K562 (cell line): ENCODE measurements around the gene IL13RA1. TPM values are rescaled to one million over a fixed set of nuclear protein-coding genes. Genes with fewer than 3 reads are reported as not detected.
A peak's percentile ranks its signal among the peaks of the same experiment; 100 is the strongest.

Source experiments
- RBFOX2 ChIP-seq: fragments of 200-400 bp; formaldehyde crosslinking; IDR thresholded peaks from 2 replicates; pipeline ENCODE4 v1.6.1; 2017; ENCODE audit warnings: low read depth, mild to moderate bottlenecking, low read length, moderate library complexity
- RFX1 ChIP-seq: fragments of 450-650 bp; IDR thresholded peaks from 2 replicates; pipeline ENCODE4 v1.6.1; 2016; ENCODE audit warnings: mild to moderate bottlenecking, moderate library complexity
- TCF7 ChIP-seq: sonication (generic); IDR thresholded peaks from 2 replicates; pipeline ENCODE4 v1.6.1; 2016; ENCODE audit warnings: antibody characterized with exemption, borderline replicate concordance
- ZBTB7A ChIP-seq: IDR thresholded peaks from 2 replicates; pipeline ENCODE4 v1.6.1; 2011; ENCODE audit warnings: low read depth, mild to moderate bottlenecking, low read length, moderate library complexity, borderline replicate concordance; ENCODE audit not compliant: control insufficient read depth
- polyA plus RNA-seq, 8 experiments: library from polyadenylated mRNA; depleted of rRNA in 4 of 8; stranded (reverse) in 5 of 8; unstranded in 3 of 8; fragments of >200 nt; fragmentation: Nextera tagmentation in 2 of 8; fragmentation: Illumina TruSeq in 1 of 8; extraction: Ambion mirVana in 2 of 8; extraction: Trizol in 1 of 8; gene quantifications; 2 replicates each; pipeline versions ENCODE4 v1.2.1 to v1.2.3, GENCODE V29; 2011 to 2014; ENCODE audit warnings: inconsistent platforms in 1 of 8, missing spikeins in 1 of 8
- total RNA-seq, 7 experiments: library from RNA; depleted of rRNA in 6 of 7; stranded (reverse); fragments of >200 nt in 6 of 7; fragmentation: Illumina TruSeq in 2 of 7; extraction: Trizol in 2 of 7; gene quantifications; 2 replicates each; pipeline versions ENCODE4 v1.2.1 to v1.2.3, GENCODE V29; 2011 to 2021; ENCODE audit warnings: low replicate concordance in 1 of 7
- TF ChIP-seq, protein P1 (sequence below): fragments of 450-650 bp; IDR thresholded peaks from 2 replicates; pipeline ENCODE4 v1.6.1; 2016; ENCODE audit warnings: mild to moderate bottlenecking, moderate library complexity
- TF ChIP-seq, protein P2 (sequence below): fragments of 200-800 bp; sonication (Bioruptor generic); IDR thresholded peaks from 2 replicates; pipeline ENCODE4 v1.6.1; 2017; ENCODE audit warnings: missing genetic modification characterization, missing compliant biosample characterization
- TF ChIP-seq, protein P3 (sequence below): sonication (generic); formaldehyde crosslinking; IDR thresholded peaks from 2 replicates; pipeline ENCODE4 v1.8.0; 2022; ENCODE audit warnings: missing genetic modification reagents, mild to moderate bottlenecking, moderate library complexity, borderline replicate concordance
- TF ChIP-seq, protein P4 (sequence below), 2 experiments: IDR thresholded peaks; 2 replicates each; pipeline ENCODE4 v1.6.1; 2012; ENCODE audit warnings: improper control_type of control experiment in 2 of 2, low read depth in 2 of 2, low read length in 2 of 2, borderline replicate concordance in 1 of 2

Gene IL13RA1
- total and polyA plus RNA-seq, 9 of the 15 experiments (the other 6 are each of a cell fraction or from before 2014, with no cell fraction given) = 2.9 to 22.9 (median 12.2) TPM

DNA sequence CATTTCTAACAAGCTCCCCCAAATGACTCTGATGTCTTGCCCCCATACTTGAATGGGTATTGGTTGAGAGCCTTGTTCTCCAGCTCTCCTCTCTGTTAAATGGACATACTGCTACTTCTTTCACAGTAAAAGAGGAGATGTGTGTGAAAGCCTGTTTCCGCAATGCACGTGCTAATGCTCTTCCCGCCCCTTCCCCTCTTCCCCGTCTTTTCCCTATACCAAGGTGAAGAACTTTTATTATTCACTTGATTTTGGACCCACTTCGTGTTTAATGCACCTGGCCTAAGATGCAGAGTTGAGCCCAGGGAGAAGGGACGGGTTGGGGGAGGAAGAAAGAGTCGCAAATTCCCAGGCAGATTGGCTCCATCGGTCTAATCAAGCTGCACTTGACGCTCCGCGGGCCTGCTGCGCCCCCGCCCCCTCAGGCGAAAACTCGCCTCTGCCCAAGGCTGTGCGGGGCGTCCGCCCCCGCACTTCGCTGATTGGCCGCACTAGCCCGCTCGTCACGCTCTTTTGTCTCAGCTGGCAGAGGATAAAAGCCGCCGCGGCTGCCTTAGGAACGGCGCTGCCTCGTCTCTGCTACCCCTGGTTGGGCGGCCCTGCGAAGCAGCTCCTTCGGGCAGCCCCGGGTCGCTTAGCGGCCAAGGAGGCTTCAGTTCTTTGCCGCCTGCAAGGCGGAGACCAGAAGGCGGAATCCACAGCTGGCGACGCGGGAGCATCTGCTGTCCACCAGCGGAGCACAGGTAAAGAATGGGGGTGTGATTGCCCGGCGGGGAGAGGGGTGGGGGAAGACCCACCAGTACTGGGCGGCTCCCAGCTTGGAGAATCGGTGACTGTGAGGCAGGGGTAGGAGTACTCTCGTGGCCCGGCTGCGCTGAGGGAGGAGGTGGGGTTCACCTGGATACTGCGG lies 96.1 kb downstream of the IL13RA1 start, which contains the start of gene ZCCHC12 (continued):
- TF ChIP-seq, protein P1, sequence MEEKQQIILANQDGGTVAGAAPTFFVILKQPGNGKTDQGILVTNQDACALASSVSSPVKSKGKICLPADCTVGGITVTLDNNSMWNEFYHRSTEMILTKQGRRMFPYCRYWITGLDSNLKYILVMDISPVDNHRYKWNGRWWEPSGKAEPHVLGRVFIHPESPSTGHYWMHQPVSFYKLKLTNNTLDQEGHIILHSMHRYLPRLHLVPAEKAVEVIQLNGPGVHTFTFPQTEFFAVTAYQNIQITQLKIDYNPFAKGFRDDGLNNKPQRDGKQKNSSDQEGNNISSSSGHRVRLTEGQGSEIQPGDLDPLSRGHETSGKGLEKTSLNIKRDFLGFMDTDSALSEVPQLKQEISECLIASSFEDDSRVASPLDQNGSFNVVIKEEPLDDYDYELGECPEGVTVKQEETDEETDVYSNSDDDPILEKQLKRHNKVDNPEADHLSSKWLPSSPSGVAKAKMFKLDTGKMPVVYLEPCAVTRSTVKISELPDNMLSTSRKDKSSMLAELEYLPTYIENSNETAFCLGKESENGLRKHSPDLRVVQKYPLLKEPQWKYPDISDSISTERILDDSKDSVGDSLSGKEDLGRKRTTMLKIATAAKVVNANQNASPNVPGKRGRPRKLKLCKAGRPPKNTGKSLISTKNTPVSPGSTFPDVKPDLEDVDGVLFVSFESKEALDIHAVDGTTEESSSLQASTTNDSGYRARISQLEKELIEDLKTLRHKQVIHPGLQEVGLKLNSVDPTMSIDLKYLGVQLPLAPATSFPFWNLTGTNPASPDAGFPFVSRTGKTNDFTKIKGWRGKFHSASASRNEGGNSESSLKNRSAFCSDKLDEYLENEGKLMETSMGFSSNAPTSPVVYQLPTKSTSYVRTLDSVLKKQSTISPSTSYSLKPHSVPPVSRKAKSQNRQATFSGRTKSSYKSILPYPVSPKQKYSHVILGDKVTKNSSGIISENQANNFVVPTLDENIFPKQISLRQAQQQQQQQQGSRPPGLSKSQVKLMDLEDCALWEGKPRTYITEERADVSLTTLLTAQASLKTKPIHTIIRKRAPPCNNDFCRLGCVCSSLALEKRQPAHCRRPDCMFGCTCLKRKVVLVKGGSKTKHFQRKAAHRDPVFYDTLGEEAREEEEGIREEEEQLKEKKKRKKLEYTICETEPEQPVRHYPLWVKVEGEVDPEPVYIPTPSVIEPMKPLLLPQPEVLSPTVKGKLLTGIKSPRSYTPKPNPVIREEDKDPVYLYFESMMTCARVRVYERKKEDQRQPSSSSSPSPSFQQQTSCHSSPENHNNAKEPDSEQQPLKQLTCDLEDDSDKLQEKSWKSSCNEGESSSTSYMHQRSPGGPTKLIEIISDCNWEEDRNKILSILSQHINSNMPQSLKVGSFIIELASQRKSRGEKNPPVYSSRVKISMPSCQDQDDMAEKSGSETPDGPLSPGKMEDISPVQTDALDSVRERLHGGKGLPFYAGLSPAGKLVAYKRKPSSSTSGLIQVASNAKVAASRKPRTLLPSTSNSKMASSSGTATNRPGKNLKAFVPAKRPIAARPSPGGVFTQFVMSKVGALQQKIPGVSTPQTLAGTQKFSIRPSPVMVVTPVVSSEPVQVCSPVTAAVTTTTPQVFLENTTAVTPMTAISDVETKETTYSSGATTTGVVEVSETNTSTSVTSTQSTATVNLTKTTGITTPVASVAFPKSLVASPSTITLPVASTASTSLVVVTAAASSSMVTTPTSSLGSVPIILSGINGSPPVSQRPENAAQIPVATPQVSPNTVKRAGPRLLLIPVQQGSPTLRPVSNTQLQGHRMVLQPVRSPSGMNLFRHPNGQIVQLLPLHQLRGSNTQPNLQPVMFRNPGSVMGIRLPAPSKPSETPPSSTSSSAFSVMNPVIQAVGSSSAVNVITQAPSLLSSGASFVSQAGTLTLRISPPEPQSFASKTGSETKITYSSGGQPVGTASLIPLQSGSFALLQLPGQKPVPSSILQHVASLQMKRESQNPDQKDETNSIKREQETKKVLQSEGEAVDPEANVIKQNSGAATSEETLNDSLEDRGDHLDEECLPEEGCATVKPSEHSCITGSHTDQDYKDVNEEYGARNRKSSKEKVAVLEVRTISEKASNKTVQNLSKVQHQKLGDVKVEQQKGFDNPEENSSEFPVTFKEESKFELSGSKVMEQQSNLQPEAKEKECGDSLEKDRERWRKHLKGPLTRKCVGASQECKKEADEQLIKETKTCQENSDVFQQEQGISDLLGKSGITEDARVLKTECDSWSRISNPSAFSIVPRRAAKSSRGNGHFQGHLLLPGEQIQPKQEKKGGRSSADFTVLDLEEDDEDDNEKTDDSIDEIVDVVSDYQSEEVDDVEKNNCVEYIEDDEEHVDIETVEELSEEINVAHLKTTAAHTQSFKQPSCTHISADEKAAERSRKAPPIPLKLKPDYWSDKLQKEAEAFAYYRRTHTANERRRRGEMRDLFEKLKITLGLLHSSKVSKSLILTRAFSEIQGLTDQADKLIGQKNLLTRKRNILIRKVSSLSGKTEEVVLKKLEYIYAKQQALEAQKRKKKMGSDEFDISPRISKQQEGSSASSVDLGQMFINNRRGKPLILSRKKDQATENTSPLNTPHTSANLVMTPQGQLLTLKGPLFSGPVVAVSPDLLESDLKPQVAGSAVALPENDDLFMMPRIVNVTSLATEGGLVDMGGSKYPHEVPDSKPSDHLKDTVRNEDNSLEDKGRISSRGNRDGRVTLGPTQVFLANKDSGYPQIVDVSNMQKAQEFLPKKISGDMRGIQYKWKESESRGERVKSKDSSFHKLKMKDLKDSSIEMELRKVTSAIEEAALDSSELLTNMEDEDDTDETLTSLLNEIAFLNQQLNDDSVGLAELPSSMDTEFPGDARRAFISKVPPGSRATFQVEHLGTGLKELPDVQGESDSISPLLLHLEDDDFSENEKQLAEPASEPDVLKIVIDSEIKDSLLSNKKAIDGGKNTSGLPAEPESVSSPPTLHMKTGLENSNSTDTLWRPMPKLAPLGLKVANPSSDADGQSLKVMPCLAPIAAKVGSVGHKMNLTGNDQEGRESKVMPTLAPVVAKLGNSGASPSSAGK = peak; percentile 74
- TF ChIP-seq ZBTB7A = 0 out of 2 replicates have a peak, but pooled peaks have one; percentile 17
- TF ChIP-seq TCF7 = peak; percentile 87; the same call in 1 of the 2 replicates
- TF ChIP-seq RBFOX2 = 0 out of 2 replicates have a peak, but pooled peaks have one; percentile 12
- TF ChIP-seq, protein P2, sequence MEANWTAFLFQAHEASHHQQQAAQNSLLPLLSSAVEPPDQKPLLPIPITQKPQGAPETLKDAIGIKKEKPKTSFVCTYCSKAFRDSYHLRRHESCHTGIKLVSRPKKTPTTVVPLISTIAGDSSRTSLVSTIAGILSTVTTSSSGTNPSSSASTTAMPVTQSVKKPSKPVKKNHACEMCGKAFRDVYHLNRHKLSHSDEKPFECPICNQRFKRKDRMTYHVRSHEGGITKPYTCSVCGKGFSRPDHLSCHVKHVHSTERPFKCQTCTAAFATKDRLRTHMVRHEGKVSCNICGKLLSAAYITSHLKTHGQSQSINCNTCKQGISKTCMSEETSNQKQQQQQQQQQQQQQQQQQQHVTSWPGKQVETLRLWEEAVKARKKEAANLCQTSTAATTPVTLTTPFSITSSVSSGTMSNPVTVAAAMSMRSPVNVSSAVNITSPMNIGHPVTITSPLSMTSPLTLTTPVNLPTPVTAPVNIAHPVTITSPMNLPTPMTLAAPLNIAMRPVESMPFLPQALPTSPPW = peak; percentile 36
- peak; percentile 25; the same call in 1 of the 2 replicates for TF ChIP-seq RFX1
- TF ChIP-seq, protein P3, sequence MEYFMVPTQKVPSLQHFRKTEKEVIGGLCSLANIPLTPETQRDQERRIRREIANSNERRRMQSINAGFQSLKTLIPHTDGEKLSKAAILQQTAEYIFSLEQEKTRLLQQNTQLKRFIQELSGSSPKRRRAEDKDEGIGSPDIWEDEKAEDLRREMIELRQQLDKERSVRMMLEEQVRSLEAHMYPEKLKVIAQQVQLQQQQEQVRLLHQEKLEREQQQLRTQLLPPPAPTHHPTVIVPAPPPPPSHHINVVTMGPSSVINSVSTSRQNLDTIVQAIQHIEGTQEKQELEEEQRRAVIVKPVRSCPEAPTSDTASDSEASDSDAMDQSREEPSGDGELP (CRISPR knock-in tag) = peak; percentile 93
- TF ChIP-seq, protein P4, sequence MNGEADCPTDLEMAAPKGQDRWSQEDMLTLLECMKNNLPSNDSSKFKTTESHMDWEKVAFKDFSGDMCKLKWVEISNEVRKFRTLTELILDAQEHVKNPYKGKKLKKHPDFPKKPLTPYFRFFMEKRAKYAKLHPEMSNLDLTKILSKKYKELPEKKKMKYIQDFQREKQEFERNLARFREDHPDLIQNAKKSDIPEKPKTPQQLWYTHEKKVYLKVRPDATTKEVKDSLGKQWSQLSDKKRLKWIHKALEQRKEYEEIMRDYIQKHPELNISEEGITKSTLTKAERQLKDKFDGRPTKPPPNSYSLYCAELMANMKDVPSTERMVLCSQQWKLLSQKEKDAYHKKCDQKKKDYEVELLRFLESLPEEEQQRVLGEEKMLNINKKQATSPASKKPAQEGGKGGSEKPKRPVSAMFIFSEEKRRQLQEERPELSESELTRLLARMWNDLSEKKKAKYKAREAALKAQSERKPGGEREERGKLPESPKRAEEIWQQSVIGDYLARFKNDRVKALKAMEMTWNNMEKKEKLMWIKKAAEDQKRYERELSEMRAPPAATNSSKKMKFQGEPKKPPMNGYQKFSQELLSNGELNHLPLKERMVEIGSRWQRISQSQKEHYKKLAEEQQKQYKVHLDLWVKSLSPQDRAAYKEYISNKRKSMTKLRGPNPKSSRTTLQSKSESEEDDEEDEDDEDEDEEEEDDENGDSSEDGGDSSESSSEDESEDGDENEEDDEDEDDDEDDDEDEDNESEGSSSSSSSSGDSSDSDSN (IDR thresholded peaks at IDR 0.05; ENCODE audit: borderline replicate concordance in 1 of 2, low read depth in 2 of 2, low read length in 2 of 2) = peak; percentile 41 to 72; a peak in 1 of 4 replicates
